ENCODE results near the gene CD48. TPM values are rescaled to one million over a fixed set of nuclear protein-coding genes. Genes with fewer than 3 reads are reported as not detected.

Gene CD48, protein sequence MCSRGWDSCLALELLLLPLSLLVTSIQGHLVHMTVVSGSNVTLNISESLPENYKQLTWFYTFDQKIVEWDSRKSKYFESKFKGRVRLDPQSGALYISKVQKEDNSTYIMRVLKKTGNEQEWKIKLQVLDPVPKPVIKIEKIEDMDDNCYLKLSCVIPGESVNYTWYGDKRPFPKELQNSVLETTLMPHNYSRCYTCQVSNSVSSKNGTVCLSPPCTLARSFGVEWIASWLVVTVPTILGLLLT
- total RNA-seq: 1 to 10 TPM; 2.9 to 4.5 (median 3.6) TPM
- polyA plus RNA-seq: 100 to 1,000 TPM in 1 of 3 donors, 10 to 100 TPM in 2; 15.6 to 112 (median 23.1) TPM

DNA sequence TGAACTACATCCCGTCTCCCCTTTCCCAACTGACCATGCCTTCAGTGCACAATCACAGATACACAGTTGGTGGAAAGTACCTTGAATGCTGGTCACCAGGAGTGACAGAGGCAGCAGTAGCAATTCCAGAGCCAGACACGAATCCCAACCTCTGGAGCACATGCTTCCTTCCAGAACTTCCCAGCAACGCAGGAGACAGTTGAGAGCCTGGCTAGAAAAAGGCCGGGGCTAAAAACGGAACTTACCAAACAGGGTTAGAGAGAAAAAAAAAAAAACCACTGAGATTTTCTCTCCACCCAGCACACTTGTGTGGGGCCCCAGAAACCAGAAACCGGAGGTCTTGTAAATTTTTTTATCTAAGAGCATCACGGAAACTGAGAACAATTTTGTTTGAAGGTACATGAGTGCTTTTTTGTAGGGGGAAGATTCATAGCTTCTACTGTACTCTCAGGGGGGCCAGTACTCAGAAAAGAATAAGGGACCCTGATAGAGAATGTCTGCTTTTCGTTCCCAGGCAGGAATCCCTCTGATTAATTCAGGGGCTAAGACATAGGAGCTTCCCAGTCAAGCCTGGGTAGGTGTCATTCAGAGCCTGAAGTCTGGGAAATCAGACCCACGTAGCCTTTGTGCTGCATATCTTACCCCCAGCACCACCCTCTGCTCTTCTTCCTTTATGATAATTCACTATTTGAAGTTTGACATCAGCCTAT, at the start of gene CD48:
TSS of gene CD48 (minus strand) at position 221 of the 710 bp plus-strand sequence. CDS start at position 162, 59 bp downstream.
- Histone ChIP-seq H3K4me3 (peak within 1 kb of the TSS in 1 of 4 donors; percentile 0), H3K27ac (no peak within 1 kb of the TSS)
- no peak for DNase-seq

DNA sequence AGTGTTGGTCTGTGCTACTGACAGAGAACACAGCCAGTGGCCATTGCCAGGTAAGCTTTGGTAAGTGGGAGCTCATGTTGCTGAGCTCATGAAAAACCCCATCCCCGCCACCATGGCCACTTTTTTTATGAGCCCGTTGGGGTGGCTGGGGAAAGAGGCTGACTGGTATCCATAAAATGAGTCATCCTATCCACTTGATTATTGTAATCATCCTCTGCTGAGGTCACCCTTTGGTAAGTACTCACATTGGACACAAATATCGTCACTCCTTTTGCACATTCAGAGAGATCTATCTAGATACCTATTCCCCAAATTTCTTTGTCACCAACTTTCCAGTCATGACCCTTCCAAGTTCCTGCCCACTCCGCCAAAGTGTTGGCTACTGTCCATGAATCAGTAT, 49.4 kb upstream of the CD48 start:
- Histone ChIP-seq H3K36me3 (no peaks in the 10 kb centered on the region), H3K27ac (no peak overlapping the region), H3K4me1 (no peaks in the 10 kb centered on the region), H3K4me3 (no peak overlapping the region), H3K9me3 (no peaks in the 10 kb centered on the region), H3K27me3 (no peaks in the 10 kb centered on the region)
- 78 to 86% methylated on average over 4 of the region's 4 CpGs for WGBS, 2 donors
- intact Hi-C loops (cut with DNase I): no loop called here
- no peak for DNase-seq
- TF ChIP-seq EP300 (IDR thresholded peaks at IDR 0.05) (no peak), POLR2A (IDR thresholded peaks at IDR 0.05) (no peak)

More for the DNA sequence above, at the start of gene CD48:
- intact Hi-C loops (cut with DNase I): no loop called here
- Histone ChIP-seq H3K36me3 (no peaks in the 10 kb centered on the region), H3K27me3 (no peaks in the 10 kb centered on the region), H3K4me1 (no peaks in the 10 kb centered on the region), H3K9me3 (no peaks in the 10 kb centered on the region)
- WGBS, 2 donors: 22 to 68% methylated on average over 9 of the region's 9 CpGs
- no peak for TF ChIP-seq POLR2A (IDR thresholded peaks at IDR 0.05)
- TF ChIP-seq EP300 (IDR thresholded peaks at IDR 0.05): no peak
- TF ChIP-seq, protein P1, sequence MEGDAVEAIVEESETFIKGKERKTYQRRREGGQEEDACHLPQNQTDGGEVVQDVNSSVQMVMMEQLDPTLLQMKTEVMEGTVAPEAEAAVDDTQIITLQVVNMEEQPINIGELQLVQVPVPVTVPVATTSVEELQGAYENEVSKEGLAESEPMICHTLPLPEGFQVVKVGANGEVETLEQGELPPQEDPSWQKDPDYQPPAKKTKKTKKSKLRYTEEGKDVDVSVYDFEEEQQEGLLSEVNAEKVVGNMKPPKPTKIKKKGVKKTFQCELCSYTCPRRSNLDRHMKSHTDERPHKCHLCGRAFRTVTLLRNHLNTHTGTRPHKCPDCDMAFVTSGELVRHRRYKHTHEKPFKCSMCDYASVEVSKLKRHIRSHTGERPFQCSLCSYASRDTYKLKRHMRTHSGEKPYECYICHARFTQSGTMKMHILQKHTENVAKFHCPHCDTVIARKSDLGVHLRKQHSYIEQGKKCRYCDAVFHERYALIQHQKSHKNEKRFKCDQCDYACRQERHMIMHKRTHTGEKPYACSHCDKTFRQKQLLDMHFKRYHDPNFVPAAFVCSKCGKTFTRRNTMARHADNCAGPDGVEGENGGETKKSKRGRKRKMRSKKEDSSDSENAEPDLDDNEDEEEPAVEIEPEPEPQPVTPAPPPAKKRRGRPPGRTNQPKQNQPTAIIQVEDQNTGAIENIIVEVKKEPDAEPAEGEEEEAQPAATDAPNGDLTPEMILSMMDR (IDR thresholded peaks at IDR 0.05): no peak
- TF ChIP-seq POLR2AphosphoS5 (IDR thresholded peaks at IDR 0.05): no peak

DNA sequence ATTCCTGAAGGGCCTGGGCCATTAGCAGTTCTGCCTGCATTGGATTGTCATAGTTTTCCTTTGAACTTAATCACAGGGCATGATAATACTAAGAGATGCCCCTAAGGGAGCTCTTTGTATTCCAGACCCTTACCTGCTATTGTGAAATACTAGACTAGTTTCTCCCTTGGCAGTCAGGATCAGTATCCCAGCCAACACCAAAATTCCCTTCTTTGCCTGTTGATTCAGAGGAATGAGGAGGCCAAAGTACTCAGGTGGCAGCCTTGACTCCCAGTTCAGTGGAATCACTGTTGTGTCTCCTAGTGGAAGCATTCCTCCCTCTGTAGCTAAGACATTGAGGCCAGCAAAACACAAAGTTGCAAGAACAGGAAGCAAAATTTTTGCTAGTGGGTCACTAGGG, 48.1 kb upstream of the CD48 start:
- no peak overlapping the region for H3K27ac ChIP-seq
- H3K27me3 ChIP-seq: no peaks in the 10 kb centered on the region
- TF ChIP-seq POLR2A (IDR thresholded peaks at IDR 0.05): no peak
- TF ChIP-seq EP300 (IDR thresholded peaks at IDR 0.05): no peak
- TF ChIP-seq, protein P1 (IDR thresholded peaks at IDR 0.05): no peak
- no peak for TF ChIP-seq POLR2AphosphoS5 (IDR thresholded peaks at IDR 0.05)
- no peak overlapping the region for H3K4me3 ChIP-seq
- H3K9me3 ChIP-seq: no peaks in the 10 kb centered on the region
- no peaks in the 10 kb centered on the region for H3K36me3 ChIP-seq
- no peaks in the 10 kb centered on the region for H3K4me1 ChIP-seq
- intact Hi-C loops (cut with DNase I): no loop called here
- DNase-seq: no peak

DNA sequence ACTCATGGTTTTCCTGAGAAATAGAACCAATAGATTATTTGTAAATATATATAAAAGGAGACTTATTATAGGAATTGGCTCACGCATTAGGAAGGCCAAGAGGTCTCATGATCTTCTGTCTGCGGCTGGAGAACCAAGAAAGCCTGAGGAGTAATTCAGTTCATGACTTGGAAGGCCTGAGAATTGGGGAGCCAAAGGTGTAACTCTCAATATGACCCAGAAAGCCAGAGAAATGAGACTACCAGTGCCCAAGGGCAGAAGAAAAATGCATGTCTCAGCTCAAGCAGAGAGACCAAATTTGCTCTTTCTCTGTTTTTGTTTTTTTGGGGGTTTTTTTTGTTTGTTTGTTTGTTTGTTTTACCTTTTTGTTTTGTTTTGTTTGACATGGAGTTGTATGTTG, 46.9 kb upstream of the CD48 start:
- H3K4me3 ChIP-seq: no peak overlapping the region
- no peaks in the 10 kb centered on the region for H3K4me1 ChIP-seq
- intact Hi-C loops (cut with DNase I): no loop called here
- H3K9me3 ChIP-seq: no peaks in the 10 kb centered on the region
- no peaks in the 10 kb centered on the region for H3K27me3 ChIP-seq
- no peak for DNase-seq
- 94% methylated on average over 2 of the region's 2 CpGs for WGBS, 2 donors
- H3K27ac ChIP-seq: no peak overlapping the region
- no peaks in the 10 kb centered on the region for H3K36me3 ChIP-seq
- TF ChIP-seq POLR2AphosphoS5 (IDR thresholded peaks at IDR 0.05): no peak
- TF ChIP-seq POLR2A (IDR thresholded peaks at IDR 0.05): no peak
- no peak for TF ChIP-seq EP300 (IDR thresholded peaks at IDR 0.05)
- TF ChIP-seq, protein P1 (IDR thresholded peaks at IDR 0.05): no peak

DNA sequence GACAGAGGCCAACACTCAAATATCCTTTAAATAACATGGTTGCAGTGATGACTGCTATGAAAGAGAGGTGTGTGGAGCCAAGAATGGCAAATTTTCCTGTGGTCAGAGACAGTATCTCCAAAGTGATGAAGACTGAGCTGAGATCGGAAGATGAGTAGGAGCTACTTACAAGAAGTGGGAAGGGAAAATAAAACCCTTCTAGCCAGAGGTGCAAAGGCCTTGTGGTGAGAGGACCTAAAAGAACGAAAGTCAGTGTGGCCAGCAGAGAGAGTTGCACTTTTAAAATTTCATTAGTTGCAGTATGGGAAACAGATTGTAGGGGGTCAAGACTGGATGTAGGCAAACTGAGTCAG, 45.2 kb upstream of the CD48 start:
- intact Hi-C loops (cut with DNase I): no loop called here
- H3K36me3 ChIP-seq: no peaks in the 10 kb centered on the region
- H3K27ac ChIP-seq: no peak overlapping the region
- no peaks in the 10 kb centered on the region for H3K4me1 ChIP-seq
- H3K9me3 ChIP-seq: no peaks in the 10 kb centered on the region
- WGBS, 2 donors: 88 to 89% methylated on average over 2 of the region's 2 CpGs
- H3K4me3 ChIP-seq: no peak overlapping the region
- no peak for DNase-seq
- H3K27me3 ChIP-seq: no peaks in the 10 kb centered on the region
- TF ChIP-seq POLR2A (IDR thresholded peaks at IDR 0.05): no peak
- no peak for TF ChIP-seq EP300 (IDR thresholded peaks at IDR 0.05)
- TF ChIP-seq, protein P1 (IDR thresholded peaks at IDR 0.05): no peak
- no peak for TF ChIP-seq POLR2AphosphoS5 (IDR thresholded peaks at IDR 0.05)
